NCI-H226 (cell line): ENCODE measurements around the gene GASK1A.
"Not testable (repeated sequence)": the region's sequence is repeated elsewhere in the genome, so short reads cannot be mapped to it uniquely, and the experiment has no call there.

Source experiments
- DNase-seq: peaks from one replicate; pipeline ENCODE4 v3.0.0-alpha.2; 2015

The GASK1A gene

GRCh38 chr3:42979044-42979972, at the start of gene GASK1A:
Gene GASK1A, plus strand, starts transcription at chr3:42979311. Its CDS starts 332 bp downstream, at chr3:42979643.
- no peak for DNase-seq

GRCh38 chr3:42934111-42934510, 45.0 kb upstream of the GASK1A start:
- no peak for DNase-seq

GRCh38 chr3:42934910-42935309, 44.2 kb upstream of the GASK1A start:
- no peak for DNase-seq

GRCh38 chr3:42935472-42935871, 43.6 kb upstream of the GASK1A start:
- no peak for DNase-seq

GRCh38 chr3:42936157-42936981, 42.7 kb upstream of the GASK1A start:
- DNase-seq: no peak

GRCh38 chr3:42937334-42937733, 41.8 kb upstream of the GASK1A start:
- no peak for DNase-seq

- DNase-seq: no peak
These were observed 36.4 kb upstream of the GASK1A start for GRCh38 chr3:42942693-42943092.

- DNase-seq: no peak
These were observed 33.1 kb upstream of the GASK1A start for GRCh38 chr3:42946050-42946449.

GRCh38 chr3:42957573-42957972, 21.5 kb upstream of the GASK1A start:
- DNase-seq: no peak

GRCh38 chr3:42960282-42960681, 18.8 kb upstream of the GASK1A start:
- no peak for DNase-seq

GRCh38 chr3:42960786-42961185, 18.3 kb upstream of the GASK1A start:
- DNase-seq: no peak

GRCh38 chr3:42961633-42962032, 17.5 kb upstream of the GASK1A start:
- peak; percentile 9 for DNase-seq

- DNase-seq: no peak
These were observed 15.8 kb upstream of the GASK1A start for GRCh38 chr3:42963269-42963668.

GRCh38 chr3:42964266-42964665, 14.8 kb upstream of the GASK1A start:
- DNase-seq: no peak

- DNase-seq: no peak
These were observed 8.6 kb upstream of the GASK1A start for GRCh38 chr3:42970557-42970956.

- no peak for DNase-seq
These were observed 7.9 kb upstream of the GASK1A start for GRCh38 chr3:42970976-42971772.

- DNase-seq: not testable (repeated sequence)
These were observed 4.2 kb upstream of the GASK1A start for GRCh38 chr3:42974906-42975305.

- no peak for DNase-seq
These were observed 3.7 kb upstream of the GASK1A start for GRCh38 chr3:42975456-42975855.

GRCh38 chr3:42975955-42976354, 3.2 kb upstream of the GASK1A start:
- DNase-seq: no peak

GRCh38 chr3:42980209-42980608, 1.1 kb downstream of the GASK1A start:
- no peak for DNase-seq

GRCh38 chr3:42980909-42981308, 1.8 kb downstream of the GASK1A start:
- no peak for DNase-seq

GRCh38 chr3:42982645-42983412, 3.7 kb downstream of the GASK1A start:
- DNase-seq: no peak
